T1000 (cell line): ENCODE results near the gene MRRF.

Experiments
- DNase-seq: peaks from one replicate; lab custom pipeline; 2025; ENCODE audit warnings: mixed read lengths; lab: John Stamatoyannopoulos, UW

Gene MRRF

DNA sequence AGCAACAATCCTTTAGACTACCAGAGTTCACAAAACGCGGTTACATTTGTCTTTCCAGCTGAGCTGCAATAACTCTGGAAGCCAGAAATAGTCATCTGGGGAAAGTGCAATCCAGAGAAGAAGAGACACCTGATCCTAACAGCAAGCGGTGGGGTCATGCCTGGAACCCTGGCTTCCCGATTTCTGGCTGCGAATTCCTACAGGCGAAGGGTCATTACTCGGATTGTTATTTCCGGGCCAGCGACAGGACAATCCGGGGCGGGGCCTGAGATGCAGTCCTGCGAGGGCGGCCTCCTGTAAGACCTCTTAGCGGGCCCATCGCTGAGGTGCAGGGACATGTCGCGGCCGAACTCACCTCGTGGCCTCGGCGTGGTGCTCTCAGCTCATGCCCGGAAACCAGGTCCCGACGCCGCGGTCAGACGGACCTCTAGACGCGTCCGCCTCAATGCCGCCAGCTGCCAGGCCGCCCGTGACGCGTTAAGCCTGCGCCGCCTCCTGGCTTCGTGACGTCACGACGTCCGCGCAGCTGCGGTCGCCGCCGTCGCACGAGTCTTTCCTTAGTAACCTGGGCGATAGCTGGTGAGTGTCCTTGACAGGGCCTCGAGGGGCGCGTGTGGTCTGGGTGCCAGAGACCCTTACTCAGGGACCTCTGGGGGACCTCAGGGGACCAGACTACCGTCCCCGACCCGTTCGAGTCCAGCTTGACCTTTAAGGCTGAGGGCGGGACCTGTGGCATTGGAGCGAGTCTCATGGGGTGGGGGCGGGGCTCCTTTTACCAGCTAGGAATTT is at the start of gene MRRF, which contains the start of gene RBM18:
MRRF (plus strand) TSS at position 523 of the 789 bp plus-strand sequence. CDS start 6,010 bp downstream, outside the sequence.
RBM18 (minus strand) TSS at position 481 of the 789 bp plus-strand sequence. CDS start 3,348 bp downstream, outside the sequence.
- peak; percentile 78 for DNase-seq

DNA sequence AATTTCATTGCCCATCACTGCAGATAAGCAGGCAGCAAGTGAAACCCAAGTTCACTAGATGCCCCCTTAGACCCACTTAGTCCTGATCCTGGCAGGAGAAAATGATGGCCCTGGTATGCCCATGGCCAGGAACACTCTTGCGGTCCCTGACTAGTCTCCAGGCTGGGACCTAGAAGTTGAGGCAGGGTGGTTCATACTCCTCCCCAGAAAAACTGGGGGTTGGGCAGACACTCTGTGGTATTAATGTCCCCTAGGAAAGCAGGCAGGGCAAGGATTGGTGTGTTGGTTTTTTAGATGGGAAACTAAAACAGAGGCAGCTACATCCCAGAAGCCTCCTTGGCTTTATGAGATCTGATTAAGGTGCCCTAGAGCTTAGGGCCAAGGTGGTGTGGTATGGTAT is 49.0 kb upstream of the MRRF start:
- DNase-seq = no peak

DNA sequence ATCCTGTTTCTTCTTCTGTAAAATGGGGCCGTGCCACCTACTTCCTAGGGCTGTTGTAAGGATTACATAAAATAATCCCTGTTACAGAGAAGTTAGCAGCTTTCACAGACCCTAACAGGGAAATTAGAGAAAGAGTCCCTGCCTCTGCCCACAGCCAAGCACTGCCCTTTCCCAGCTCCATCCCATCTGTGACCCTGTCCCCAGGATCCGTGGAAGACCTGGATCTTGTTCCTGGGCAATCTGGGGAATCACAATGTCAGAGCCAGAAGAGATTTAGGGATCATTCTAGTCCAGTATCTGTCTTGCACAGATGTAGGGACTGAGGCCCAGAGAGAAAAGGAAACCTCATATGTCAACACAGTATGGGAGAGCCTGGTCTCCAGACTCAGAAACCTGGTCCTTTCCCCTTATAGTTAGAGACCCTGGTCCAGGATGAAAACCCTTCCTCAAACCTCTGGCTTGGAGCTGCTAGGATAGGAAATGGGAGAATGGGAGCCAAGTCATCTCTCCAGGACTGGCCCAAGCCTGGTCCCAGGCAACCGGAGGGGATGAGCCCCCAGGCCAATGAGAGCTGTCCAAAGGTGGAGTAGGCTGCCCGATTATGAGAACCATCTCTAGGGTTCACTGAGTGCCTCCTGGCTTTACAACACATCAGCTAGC is 48.4 kb upstream of the MRRF start:
- no peak for DNase-seq

DNA sequence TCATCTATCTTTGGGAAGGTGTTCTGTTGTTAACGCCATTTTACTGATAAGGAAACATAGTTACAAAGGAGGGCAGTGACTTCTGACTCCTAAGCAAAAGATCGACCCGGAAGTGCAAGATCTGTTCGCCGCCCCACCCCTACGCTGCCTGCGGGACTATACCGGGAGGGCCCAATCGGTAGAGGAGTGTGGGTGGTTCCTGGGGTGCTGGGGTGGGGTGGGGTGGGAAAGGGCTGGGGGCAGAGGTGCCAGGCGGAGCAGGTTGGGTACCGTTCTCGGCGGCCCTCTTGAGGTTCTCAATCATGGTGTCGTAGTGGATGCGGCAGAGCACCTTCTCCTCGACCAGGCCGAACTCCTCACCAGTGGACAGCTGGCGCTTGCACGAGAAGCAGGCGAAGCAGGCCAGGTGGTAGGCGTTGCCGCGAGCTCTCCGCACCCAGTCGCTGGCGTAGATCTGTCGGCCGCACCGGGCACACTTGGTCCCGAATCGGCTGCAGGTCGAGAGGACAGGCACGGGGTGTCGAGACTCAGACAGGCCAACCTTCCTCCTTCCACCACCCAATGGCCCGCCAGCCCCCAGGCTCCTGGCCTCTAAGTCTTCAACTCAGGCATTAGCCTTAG is 47.8 kb upstream of the MRRF start:
- DNase-seq = no peak

DNA sequence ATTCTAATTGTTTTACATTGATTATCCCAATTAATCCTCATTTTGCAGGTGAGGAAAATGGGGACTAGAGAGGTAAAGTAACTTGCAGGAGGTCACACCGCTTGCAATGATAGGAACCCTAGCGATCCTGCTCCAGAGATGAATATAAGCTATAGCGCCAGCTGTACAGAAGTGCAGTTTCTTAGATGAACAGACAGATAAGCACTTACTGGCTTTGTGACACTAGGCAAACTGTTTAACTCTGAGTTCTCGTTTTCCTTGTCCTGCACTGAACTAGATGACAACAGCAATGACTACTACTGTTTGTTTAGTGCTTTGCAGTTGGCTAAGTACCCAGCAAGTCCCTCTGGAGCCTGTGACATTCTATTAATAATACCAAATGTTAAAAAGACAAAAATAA is 47.0 kb upstream of the MRRF start:
- DNase-seq = no peak

GRCh38 chr9:122218071-122218934 is 46.4 kb upstream of the MRRF start:
- DNase-seq = no peak

DNA sequence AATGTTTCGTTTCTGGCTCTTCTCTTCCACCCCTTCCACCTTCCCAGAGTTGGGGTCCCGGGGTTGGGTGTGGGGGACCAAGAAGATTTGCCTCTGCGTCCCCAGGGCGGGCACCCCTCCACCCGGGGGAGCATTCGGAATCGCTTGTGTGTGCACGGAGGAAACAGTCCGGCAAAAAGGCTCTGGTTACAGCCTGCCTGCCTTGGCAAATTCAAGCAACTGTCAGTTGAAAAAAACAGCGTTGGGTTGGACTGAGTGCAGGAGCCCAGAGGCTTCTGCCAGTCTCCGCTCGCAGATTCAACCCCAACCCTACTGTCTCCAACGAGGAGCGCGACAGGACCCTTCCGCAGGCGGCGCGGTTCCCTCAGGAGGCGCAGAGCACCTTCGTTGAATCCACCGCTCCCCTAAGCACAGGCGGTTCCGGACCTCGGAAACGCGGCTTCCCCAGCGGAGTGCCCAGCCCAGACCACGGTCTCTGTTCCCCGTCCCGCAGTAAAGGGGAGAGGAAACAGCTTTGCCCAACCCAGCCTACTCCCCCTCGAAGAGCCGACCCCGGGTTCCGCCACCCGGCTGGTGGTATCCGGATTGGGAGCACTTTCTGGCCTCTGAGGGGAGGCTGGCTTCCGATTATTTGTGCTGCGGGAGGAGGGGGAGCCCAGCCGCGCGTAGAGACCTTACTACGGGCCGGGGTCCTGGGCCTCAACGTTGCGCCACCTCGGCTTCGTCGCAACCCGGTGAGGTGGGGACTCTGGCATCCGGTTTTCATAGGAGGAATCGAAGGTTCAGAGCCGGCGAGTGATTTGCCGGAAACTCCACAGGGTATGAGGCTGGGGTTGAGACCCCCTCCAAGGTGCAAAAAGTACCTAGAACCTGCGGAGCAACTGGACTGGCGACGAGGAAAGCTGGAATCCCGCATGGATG is 45.5 kb upstream of the MRRF start:
- DNase-seq = no peak

- DNase-seq = no peak
These were observed 44.6 kb upstream of the MRRF start for GRCh38 chr9:122219856-122220672.

DNA sequence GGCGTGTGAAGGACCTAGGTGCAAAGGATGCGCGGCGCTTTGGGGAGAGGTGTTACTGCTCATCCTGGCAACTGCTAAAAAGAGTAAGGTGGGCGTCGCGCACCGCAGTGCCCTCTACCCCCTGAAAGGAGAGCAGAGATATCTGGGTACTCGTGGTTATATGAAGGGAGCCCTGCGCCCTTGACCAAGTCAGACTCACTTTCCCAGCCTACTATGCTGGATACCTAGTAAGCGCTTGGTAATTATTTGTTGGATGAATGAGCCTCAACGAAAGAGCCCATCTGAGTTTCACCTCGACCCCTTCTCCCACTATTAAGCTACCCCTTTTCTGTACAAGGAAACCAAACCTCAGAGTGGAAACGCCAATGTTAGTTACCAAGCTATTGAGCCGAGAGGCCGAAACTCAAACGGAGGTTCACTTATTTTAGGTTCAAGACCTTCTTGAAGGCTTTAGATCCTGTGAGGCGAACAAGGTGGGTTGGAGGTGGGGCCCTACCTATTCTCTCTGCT is 44.0 kb upstream of the MRRF start:
- no peak for DNase-seq

DNA sequence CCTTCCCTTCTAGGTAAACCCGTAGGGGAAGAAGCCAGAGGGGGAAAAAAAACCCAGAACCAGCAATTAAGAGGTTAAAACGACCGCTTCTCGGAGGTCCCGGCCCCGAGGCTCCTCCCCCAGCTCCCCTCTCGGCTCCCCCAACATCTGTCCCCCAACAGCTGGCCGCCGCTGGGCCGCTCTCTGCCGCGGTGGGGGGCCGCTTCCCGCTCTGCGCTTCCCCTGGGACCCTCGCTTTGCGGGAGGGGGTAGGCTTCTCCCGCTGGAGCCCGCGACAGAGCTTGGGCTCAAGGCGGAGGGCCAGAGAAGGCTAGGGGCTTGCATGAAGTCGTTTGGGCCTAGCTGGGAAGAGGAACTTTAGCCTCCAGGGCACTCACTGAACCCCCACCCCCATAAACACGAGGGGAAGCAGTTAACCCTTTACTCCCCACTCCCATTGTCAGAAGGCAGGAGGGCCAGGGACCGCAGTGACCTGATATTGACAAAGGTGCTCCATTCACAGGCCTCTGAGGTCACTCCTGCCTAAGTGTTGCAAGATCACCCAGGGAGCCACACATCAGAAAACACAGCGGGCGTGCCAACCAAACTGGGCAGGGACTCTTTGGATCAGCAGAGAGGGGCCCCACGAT is 43.4 kb upstream of the MRRF start:
- DNase-seq = no peak

DNA sequence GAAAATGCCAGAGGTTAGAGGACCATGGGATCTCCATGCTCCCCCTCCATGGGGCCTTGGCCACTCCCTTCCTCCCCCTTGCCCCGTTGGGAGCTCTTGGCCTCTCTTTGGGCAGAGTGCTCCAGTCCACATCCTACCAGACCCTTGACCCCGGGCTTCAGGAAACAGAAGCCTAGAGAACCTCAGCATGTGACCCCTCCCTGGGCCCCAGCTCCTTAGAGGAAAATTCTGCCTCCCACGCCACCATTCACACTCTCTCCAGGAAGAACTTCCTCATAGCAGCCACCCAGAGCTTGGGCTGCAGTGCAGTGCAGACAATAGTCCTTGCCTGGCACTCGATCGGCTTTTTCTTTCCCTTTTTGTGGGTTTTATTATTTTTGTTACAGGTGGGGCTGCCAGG is 41.9 kb upstream of the MRRF start:
- no peak for DNase-seq

- DNase-seq = no peak
These were observed 41.2 kb upstream of the MRRF start for GRCh38 chr9:122223435-122223834.

DNA sequence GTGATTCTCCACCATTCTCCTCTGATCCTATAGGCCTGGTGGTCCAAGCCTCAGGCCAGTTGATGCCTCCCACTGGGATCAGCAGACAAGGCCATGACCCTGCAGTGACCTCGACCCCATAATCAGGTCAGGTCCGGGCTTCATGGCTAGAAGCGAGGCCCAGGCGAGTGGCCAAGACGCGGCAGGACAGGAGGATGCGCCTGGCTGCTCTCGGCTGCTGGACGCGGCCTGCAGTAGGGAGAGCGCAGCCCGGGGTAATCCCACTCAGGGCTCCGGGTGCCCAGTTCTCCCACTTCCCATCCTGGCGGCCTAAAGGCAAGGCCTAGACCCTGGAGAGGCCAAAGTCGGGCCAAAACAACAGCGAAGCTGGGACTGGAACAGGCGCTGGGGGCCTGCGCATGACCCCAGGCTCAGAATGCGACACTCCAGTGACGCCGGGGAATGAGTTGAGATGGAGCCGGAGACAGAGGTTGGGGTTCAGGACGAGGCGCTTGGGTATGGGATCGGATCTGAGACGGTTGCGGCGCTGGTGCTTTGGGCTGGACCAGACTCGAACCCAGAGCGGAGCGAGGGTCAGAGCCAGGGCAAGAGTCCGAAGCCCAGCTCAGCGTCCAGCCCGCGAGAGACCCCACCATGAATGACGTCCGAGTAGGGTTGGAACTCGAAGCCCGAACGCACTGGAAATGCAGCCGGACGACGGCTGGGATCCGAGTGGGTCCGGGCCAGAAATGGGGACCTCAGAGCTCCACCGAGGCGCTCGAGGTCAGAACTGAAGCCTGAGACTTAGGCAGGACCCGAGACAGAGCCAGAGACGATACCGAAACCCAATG is 39.2 kb upstream of the MRRF start:
- no peak for DNase-seq

DNA sequence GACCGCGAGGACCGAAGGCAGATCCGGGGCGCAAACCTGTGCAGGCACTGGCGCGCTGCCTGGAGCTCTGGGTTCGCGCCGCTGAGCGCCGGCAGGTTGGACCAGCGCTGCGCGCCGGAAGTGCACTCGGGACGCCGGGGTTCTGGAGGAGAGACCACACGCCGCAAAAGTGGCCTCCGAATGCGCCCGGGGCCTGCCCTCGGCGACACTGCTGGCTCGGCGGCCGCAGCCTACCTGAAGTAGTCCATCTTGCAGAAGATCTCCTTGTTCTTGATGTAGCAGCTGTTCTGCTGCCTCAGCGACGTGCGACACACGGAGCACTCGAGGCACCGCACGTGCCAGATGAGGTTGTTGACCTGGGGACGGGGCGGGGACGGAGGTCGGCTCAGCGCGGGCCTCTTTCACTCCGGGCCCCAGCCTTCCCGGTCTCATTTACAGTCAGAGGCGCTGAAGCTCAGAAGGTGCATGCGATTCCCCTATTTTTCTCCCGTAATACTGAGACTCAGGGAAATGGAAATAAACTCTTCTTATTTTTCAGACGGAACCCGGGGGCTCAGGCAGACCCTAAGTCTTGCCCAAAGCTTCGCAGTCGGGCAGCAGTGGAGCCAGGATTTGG is 38.4 kb upstream of the MRRF start:
- no peak for DNase-seq

DNA sequence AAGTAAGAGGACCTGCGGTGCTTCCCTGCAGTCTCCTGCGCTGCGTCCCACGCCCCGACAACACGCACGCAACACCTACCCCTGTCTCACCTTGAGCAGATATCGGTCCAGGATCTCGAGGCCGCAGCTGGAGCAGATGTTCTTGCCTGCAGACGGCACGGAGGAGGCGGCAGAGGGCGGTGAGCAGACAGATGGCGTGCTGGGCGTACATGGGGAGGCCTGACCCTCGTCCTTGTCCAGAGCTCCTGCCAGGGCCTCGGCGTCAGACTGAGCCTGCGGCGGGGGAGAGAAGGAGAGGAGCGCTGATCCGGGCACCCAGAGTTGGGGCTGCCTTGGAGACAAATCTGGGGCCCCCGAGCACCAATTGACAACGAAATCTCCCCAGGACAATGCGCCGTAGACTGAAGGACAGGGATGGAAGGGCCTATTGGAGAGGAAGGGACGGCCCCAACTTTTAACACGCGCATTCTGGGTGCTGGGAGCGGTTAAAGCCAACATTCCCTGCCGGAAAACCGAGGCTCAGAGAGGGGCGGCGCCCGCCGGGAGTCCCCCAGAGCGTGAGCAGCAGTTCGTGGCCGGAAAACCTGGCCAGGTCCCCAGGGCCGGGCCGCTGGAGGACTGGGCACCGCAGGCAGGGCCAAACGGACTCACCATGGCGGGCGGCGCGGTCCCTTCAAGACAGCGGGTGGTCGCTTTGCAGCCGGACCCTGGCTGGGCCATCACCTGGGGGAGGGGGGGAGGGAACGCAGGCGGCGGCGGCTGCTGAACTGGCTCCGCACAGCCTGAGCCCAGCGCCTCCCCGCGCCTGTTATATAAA is 37.7 kb upstream of the MRRF start:
- no peak for DNase-seq

GRCh38 chr9:122227575-122227900 is 37.1 kb upstream of the MRRF start:
- no peak for DNase-seq

- no peak for DNase-seq
These were observed 36.5 kb upstream of the MRRF start for GRCh38 chr9:122228191-122228567.
